GM12892 (cell line): ENCODE measurements around the gene EXD2.

Experiments used
- DNase-seq: peaks from one replicate; pipeline ENCODE4 v3.0.0; 2011; ENCODE audit not compliant: insufficient read length
- FAIRE-seq: peaks from 2 replicates; lab custom pipeline; 2011; peaks lifted over from hg19 to GRCh38; lab: Jason Lieb, UNC
- POLR2A ChIP-seq: IDR thresholded peaks from 2 replicates; pipeline ENCODE4 v1.6.1; 2011; ENCODE audit warnings: low read depth, low read length, control low read depth
- POLR2AphosphoS5 ChIP-seq: IDR thresholded peaks from 2 replicates; pipeline ENCODE4 v1.6.1; 2011; ENCODE audit warnings: low read depth, low read length, control low read depth
- TAF1 ChIP-seq: IDR thresholded peaks from 2 replicates; pipeline ENCODE4 v1.6.1; 2011; ENCODE audit warnings: low read depth, mild to moderate bottlenecking, control low read depth, low read length, borderline replicate concordance

Gene EXD2

DNA sequence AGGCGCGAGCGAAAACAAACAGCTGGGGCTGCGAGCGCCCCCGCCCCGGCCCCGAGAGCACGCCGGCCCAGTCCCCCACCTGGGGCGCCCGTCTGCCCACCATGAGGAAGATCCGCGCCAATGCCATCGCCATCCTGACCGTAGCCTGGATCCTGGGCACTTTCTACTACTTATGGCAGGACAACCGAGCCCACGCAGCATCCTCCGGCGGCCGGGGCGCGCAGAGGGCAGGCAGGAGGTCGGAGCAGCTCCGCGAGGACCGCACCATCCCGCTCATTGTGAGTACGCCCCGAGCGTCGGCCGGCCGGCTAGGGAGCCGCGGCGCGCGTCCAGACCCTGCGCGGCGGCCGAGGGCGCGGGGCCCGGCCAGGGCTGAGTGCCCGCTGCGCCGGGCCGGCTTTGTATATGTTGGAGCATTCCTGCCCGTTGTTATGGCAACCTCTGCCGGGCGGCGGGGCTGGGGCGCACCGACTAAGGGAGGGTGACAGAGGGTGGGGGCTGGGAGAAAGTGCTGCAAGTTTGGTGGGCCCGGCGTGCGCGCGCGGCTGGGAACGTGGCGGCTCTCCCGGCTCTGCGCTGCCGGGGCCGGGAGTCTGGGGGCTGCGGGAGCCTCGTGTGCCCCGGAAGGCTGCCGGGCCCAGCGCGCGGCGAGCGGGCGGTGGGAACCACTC, 69.0 kb downstream of the EXD2 start:
- TF ChIP-seq POLR2AphosphoS5 (no peak), POLR2A (no peak), TAF1 (no peak)
- DNase-seq (peak; percentile 36), FAIRE-seq (no peak)

DNA sequence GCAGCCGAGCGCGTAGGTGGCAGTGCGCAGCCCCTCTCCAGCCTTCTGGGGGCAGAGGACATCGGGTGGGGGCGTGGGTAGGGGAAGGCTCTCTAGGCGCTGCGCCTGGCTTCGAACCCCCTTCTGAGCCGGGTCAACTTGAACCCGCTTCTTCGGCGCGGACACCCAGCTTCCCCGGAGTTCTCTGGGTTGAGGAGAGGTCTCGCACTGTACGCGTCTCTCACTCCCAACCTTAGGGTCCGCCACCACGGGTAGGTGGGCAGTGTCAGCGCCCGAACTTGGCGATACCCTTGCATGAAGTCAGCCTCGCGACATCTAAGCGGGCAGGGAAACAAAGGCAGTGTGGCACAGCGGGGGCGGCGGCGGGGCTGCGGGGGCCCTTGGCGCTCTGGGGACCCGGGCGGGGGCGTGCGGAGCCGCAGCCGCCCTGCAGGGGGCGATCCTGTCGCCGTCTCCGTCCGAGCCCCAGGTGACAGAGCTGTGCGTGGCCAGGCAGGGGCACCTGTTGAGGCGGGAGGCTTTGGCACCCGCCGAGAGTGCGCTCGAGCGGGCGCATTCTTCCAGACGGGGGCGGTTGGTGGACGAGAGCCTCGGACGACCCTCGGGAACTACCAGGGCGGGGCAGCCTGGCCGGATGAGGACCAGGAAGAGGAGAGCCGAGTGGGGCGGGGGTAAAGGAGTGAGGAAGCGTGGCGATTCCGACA, 69.7 kb downstream of the EXD2 start:
- DNase-seq: peak; percentile 90
- TF ChIP-seq POLR2AphosphoS5 (no peak), TAF1 (no peak), POLR2A (no peak)
- peak; percentile 67 for FAIRE-seq

DNA sequence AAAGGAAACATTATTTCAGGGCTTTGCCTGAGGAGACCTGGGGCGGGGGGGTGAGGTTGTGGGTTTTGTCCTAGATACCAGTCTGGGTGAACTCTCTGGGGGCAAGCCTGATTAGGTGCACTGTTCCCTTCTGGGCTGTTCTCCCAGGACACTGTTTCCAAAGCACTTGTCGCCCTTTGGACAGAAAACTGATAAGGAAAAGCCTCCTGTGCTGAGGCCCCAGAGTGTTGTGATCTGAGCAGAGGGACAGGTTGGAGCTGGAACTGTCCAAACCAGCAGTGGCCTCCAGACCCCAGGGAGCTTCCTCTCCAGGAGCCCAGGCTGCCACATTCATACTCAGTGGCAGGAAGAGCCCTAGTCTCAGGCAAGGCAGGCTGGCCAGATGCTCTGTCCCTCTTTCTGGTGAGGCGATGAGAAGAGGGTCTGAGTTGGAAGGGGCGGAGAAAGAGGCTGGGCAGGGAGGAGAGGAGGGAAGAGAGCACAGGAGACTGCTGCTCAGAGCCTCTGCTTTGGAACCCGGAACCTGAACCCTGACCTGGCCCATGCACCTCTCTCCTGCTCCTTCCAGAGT, 70.5 kb downstream of the EXD2 start:
- TF ChIP-seq TAF1: no peak
- TF ChIP-seq POLR2A: no peak
- TF ChIP-seq POLR2AphosphoS5: no peak
- FAIRE-seq: no peak
- DNase-seq: no peak

DNA sequence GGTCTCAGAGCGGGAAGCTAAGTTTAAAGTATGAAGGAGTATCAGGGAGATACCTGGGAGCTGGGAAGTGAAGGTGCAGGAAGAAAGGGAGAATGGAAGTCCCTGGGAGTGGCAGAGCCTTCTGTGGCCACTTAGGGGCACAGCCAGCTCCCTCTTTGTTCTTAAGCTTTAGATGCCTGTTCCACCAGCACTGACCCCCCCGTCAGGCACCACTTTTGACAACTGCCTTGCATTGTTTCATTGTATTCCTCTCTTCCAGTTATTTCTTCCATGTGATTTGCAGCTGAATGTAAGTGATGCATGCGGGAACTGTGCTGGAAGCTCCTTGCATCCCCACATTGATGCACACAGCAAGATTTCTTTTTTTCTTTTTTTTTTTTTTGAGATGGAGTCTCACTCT, 71.2 kb downstream of the EXD2 start:
- TF ChIP-seq POLR2A (no peak), TAF1 (no peak), POLR2AphosphoS5 (no peak)
- DNase-seq (no peak), FAIRE-seq (no peak)

DNA sequence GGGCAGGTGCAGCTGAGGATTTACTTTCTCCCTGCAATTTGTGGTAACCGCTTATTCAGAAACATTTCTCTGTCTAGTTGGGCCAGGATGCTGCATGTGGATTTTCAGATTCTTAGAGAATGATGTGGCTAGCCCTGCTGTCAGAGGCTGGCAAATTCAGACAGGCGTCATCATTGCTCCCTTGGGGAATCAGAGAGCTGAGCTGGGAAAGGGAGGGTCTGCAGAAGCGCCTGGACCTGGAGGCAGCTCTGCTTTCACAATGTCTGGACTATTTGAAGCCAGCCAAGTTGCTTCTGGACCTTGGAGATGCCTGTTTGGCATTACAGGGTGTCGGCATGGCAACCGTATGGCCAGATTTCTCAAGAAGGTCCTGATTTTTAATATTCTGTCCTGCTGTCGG, 72.1 kb downstream of the EXD2 start:
- DNase-seq: no peak
- peak; percentile 44 for FAIRE-seq

DNA sequence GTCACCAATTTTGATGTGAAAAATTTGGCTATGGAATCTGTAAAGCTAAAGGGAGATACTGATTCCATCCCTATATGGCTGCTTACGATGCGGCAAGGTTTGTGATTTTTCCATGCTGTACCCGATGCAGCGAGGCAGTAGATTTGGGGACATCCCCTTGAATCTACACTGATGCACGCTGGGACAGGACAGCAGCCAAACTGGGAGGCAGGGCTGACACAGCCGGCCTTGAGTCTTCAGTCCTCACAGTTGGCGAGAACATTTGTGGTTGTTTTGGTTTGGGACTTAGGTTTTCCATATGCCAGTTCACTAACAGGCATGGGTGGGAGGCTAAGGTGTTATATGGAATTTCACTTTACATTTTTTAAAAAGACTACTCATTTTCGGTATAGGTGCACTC, 72.5 kb downstream of the EXD2 start:
- DNase-seq (no peak), FAIRE-seq (peak; percentile 83)
- TF ChIP-seq TAF1: no peak
- TF ChIP-seq POLR2A: no peak
- no peak for TF ChIP-seq POLR2AphosphoS5

More for the DNA sequence above, 72.1 kb downstream of the EXD2 start:
- TF ChIP-seq TAF1 (no peak), POLR2A (no peak), POLR2AphosphoS5 (no peak)

DNA sequence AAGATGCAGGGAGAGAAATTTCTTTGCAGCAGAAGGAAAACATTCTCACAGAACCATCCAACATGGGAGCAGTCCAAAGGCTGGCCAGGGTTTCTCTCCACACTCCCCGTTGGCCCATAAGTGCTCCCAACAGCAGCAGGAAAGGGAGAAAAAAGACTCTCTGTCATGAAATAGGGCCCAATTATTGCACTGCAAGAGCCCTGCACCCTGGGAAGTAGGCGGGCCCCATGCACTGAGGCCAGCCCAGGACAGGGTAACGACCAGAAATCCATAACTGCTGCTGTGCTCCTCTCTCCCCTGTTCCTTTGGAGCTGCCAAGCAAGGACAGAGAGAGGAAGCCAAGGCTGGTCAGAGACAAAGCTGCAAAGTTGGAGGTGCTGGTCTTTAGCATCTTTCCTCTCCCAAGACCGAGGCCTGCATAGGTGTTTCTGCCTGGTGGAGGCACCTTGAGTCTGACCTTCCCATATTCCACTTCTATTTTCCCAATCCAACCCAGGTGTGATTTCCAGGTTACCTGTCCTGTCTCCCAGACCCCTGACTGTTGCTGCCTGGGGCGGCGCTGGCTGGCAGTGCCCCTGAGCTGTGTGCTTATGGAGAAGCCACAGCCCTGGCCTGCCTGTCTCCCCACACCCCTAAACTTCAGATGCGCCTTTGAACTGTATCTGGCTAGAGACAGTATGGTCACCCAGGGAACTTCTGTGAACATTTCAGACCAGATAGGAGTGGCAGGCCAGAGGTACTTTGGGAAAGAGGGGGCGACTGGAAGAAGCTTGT, 75.5 kb downstream of the EXD2 start:
- no peak for FAIRE-seq
- DNase-seq: no peak

DNA sequence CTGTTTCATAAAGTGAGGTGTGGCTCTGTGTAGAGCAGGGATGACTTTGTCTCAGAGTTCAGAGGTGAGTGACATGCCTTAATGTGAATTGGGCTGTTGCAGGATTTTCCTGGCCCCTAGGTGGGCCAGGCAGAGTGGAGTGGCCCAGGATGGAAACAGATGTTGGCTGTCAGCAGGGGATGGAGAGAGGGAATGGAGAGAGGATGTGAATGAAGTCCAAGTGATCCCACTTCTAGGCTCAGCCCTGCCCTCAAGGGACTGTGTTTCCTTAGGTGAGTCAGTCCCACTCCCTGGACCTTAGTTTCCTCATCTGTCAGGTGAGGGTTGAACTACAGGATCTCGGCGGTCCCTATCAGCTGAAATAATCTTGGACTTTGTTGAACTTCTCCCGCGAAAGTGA, 76.2 kb downstream of the EXD2 start:
- TF ChIP-seq TAF1 (no peak), POLR2AphosphoS5 (no peak)
- DNase-seq (no peak), FAIRE-seq (no peak)

More for the DNA sequence above, 75.5 kb downstream of the EXD2 start:
- TF ChIP-seq POLR2A: no peak
- TF ChIP-seq TAF1: no peak
- no peak for TF ChIP-seq POLR2AphosphoS5

DNA sequence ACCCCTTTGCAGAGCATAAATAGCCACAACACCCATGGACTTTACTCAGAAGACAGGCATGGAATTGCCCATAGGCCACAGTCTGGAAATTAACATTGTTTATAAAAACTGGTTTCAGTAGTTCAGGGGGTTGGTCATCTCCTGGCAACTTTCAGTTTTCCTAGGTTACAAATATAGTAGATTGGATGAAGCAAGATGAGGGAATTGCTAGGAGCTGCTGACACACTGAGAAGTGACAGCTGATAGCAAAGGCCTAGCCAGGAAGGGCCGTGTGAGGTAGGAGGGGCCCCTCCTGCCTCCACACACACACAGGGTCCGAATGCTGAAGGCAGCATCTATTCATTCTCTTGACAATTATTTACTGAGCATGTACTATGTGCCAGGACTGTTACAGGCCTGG, 76.9 kb downstream of the EXD2 start:
- FAIRE-seq: no peak
- DNase-seq: no peak
- TF ChIP-seq POLR2AphosphoS5: no peak
- no peak for TF ChIP-seq POLR2A
- no peak for TF ChIP-seq TAF1

DNA sequence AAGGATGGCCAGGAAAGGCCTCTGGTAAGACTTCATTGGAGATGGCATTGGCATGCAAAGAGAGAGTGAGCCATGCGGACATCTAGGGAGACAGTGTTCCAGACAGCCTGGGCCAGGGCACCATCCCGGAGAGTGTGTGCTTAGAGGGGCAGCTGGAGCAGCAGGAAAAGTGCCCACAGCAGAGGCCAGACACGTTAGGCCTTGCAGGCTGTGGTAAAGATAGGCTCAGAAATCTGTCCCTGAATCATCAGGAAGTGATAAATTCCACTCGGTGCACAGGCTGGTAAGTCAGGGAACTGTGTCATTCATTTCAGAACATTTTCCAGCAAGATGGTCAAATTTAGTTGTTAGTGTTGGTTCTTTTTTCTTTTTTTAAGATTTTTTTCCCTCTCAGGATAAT, 77.5 kb downstream of the EXD2 start:
- TF ChIP-seq POLR2AphosphoS5 (no peak), POLR2A (no peak), TAF1 (no peak)
- no peak for DNase-seq
- no peak for FAIRE-seq

DNA sequence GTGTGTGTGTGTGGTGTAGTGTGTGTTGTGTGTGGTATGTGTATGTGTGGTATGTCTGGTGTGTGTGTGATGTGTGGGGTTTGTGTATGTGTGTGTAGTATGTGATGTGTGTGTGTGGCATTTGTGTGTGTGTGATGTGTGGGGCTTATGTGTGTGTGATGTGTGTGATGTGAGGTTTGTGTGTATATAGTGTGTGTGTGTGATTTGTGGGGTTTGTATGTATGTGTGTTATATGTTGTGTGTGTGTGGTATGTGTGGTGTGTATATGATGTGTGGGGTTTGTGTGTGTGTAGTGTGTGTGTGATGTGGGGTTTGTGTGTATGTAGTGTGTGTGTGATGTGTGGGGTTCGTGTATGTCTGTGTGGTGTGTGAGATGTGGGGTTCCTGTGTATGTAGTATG, 78.1 kb downstream of the EXD2 start:
- DNase-seq (no peak), FAIRE-seq (no peak)
- no peak for TF ChIP-seq POLR2A
- no peak for TF ChIP-seq POLR2AphosphoS5
- no peak for TF ChIP-seq TAF1
